ENCODE data around the gene APLNR.

APLNR gene

GRCh38 chr11:57274904-57275498 is 38.0 kb upstream of the APLNR start:
- H3K4me1 ChIP-seq (ENCODE audit: low read depth, poor library complexity, severe bottlenecking): no peaks in the 10 kb centered on the region
- no peak overlapping the region for H3K27ac ChIP-seq
- no peaks in the 10 kb centered on the region for H3K79me2 ChIP-seq (ENCODE audit: insufficient read depth, low read depth)
- TF ChIP-seq CTCF (conservative IDR thresholded peaks at IDR 0.05; ENCODE audit: low read depth, low read length): no peak
- H3K4me2 ChIP-seq: no peak overlapping the region
- no peaks in the 10 kb centered on the region for H4K20me1 ChIP-seq (ENCODE audit: insufficient read depth)
- no peak overlapping the region for H3K4me3 ChIP-seq (IDR thresholded peaks at IDR 0.05; ENCODE audit: insufficient read depth, low read depth, low read length)
- no peak overlapping the region for H3K9ac ChIP-seq
- no peaks in the 10 kb centered on the region for H3K27me3 ChIP-seq (ENCODE audit: insufficient read depth, low read depth)
- no peaks in the 10 kb centered on the region for H3K36me3 ChIP-seq (ENCODE audit: insufficient read depth)
- H2AFZ ChIP-seq (ENCODE audit: low read depth): no peak overlapping the region

DNA sequence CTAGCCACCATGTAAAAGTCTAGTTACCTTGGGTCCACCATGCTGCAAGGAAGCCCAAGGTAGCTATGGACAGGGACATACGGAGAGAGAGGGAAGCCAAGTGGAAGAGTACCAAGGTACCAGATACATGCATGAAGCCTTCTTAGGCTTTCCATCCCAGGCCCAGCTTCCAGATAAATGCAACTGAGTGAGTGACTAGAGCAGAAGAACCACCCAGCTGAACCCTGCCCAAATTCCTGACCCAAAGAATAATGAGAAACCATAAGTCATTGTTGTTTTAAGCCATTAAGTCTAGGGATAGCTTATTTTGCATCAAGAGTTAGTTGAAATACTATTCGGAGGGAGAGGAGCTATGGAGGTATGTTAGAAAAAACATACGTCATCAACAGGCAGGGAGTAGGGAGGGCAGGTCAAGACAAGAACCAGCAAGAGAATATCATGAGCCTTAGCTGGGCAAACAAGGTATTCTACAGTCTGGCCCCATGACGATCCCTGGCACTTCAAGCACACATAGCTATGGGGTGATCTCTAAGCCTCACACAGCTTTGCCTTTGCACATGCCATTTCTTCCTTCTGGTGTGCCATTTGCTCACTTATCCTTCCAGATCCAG is 36.5 kb upstream of the APLNR start:
- no peak for TF ChIP-seq CTCF (conservative IDR thresholded peaks at IDR 0.05; ENCODE audit: low read depth, low read length)
- no peak overlapping the region for H3K4me3 ChIP-seq (IDR thresholded peaks at IDR 0.05; ENCODE audit: insufficient read depth, low read depth, low read length)
- H2AFZ ChIP-seq (ENCODE audit: low read depth): no peak overlapping the region
- no peaks in the 10 kb centered on the region for H4K20me1 ChIP-seq (ENCODE audit: insufficient read depth)
- H3K36me3 ChIP-seq (ENCODE audit: insufficient read depth): no peaks in the 10 kb centered on the region
- no peak overlapping the region for H3K27ac ChIP-seq
- H3K4me1 ChIP-seq (ENCODE audit: low read depth, poor library complexity, severe bottlenecking): no peaks in the 10 kb centered on the region
- no peak overlapping the region for H3K9ac ChIP-seq
- H3K4me2 ChIP-seq: no peak overlapping the region
- no peaks in the 10 kb centered on the region for H3K79me2 ChIP-seq (ENCODE audit: insufficient read depth, low read depth)
- H3K27me3 ChIP-seq (ENCODE audit: insufficient read depth, low read depth): no peaks in the 10 kb centered on the region

DNA sequence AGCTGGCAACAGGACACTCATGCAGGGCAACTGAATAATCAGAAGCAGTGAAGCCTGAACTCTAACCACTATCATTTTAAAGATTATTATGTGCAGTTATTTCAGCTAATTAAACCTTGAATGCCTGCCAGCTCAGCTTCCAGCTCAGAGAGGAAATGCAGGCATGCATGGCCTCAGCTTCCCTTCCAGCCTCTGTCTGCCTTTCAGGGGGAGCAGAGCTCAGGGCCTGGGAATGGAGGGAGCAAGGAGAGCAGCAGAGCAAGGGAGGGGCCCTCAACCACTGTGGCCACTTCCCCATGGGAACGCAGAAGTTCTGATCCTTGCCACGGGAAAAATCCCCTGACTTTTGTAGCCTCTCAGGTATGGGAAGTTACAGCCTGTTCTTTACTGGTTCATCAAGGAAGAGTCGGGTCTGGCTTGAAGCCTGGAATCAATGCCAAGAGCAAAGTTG is 32.5 kb upstream of the APLNR start:
- Histone ChIP-seq H3K79me2 (ENCODE audit: insufficient read depth, low read depth) (no peaks in the 10 kb centered on the region), H3K36me3 (ENCODE audit: insufficient read depth) (no peaks in the 10 kb centered on the region), H3K4me1 (ENCODE audit: low read depth, poor library complexity, severe bottlenecking) (no peaks in the 10 kb centered on the region), H4K20me1 (ENCODE audit: insufficient read depth) (no peaks in the 10 kb centered on the region), H2AFZ (ENCODE audit: low read depth) (no peak overlapping the region), H3K4me2 (no peak overlapping the region), H3K9ac (no peak overlapping the region), H3K27ac (no peak overlapping the region), H3K4me3 (IDR thresholded peaks at IDR 0.05; ENCODE audit: insufficient read depth, low read depth, low read length) (no peak overlapping the region), H3K27me3 (ENCODE audit: insufficient read depth, low read depth) (no peaks in the 10 kb centered on the region)
- no peak for TF ChIP-seq CTCF (conservative IDR thresholded peaks at IDR 0.05; ENCODE audit: low read depth, low read length)

DNA sequence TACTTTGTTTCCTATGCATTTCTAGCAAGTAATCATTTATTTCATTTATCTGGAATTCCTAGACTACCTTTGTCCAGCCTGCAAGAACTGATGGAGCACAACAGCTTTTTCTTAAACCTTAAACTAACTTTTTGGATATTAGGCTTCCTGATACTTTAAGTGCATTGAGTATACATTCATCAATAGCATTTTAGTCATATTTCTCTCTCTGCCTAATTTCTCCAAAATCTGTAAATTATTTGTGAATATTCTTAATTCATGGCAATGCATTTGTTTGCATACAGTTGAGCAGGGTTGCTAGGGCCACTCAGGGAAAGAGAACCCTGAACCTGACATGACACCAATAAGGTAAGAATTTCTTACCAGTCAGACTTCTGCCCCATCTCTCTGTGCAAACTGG is 29.1 kb upstream of the APLNR start:
- Histone ChIP-seq H3K4me1 (ENCODE audit: low read depth, poor library complexity, severe bottlenecking) (no peaks in the 10 kb centered on the region), H3K79me2 (ENCODE audit: insufficient read depth, low read depth) (no peaks in the 10 kb centered on the region), H3K36me3 (ENCODE audit: insufficient read depth) (no peaks in the 10 kb centered on the region), H3K4me3 (IDR thresholded peaks at IDR 0.05; ENCODE audit: insufficient read depth, low read depth, low read length) (no peak overlapping the region), H2AFZ (ENCODE audit: low read depth) (no peak overlapping the region), H3K27ac (no peak overlapping the region), H3K9ac (no peak overlapping the region), H3K4me2 (no peak overlapping the region), H4K20me1 (ENCODE audit: insufficient read depth) (no peaks in the 10 kb centered on the region), H3K27me3 (ENCODE audit: insufficient read depth, low read depth) (no peaks in the 10 kb centered on the region)
- TF ChIP-seq CTCF (conservative IDR thresholded peaks at IDR 0.05; ENCODE audit: low read depth, low read length): no peak
